ENCODE results near the gene DBNDD1.
A peak's percentile ranks its signal among the peaks of the same experiment; 100 is the strongest.

DBNDD1 gene

DNA sequence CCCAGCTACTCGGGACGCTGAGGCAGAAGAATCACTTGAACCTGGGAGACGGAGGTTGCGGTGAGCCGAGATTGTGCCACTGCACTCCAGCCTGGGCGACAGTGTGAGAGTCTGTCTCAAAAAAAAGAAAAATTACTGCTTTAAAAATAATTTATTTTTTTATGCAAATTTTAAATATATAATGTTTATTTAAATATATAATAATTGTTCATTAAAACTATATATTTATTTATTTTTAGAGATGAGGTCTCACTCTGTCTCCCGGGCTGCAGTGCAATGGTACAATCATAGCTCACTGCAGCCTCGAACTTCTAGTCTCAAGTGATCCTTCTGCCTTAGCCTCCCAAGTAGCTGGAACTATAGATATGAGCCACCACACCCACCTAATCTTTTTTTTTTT lies 15.2 kb upstream of the DBNDD1 start:
- DNase-seq = no peak

DNA sequence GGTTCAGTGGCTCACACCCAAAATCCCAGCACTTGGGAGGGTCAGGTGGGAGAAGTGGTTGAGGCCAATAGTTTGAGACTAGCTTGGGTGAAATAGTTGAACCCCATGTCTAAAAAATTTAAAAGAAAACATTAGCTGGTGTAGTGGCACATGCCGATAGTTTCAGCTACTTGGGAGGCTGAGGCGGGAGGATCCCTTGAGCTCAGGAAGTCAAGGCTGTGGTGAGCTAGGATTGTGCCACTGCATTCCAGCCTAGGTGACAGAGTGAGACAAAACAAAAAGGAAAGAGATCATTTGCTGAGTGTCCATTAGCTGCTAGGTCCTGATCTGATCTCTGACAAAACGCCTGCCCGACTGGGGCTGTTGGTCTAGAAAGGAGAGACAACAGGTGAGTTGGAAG lies 14.1 kb upstream of the DBNDD1 start:
- no peak for DNase-seq

DNA sequence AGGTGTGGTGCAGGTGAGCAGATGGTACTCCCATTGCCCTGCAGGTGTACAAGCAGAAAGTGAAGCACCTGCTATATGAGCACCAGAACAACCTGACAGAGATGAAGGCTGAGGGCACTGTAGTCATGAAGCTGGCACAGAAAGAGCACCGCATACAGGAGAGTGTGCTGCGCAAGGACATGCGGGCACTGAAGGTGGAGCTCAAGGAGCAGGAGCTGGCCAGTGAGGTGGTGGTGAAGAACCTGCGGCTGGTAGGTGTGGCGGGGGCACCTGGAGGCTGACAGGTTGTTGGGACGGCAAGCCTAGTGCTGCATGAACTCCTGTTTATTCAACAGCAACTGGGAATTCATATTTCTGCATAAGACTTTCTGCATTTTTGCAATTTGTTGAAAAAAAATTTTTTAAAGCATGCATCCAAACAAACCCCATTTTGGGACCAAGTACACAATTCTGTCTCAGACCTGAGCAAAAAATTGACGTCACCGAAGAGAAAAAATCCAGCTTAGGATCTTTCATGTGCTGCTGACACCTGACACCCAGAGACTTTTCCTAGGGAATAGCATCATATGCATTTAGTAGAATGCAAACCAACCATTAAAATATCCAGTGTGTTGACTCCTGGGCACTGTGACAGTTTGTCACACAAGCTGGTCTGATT lies 13.5 kb upstream of the DBNDD1 start:
- DNase-seq = no peak

DNA sequence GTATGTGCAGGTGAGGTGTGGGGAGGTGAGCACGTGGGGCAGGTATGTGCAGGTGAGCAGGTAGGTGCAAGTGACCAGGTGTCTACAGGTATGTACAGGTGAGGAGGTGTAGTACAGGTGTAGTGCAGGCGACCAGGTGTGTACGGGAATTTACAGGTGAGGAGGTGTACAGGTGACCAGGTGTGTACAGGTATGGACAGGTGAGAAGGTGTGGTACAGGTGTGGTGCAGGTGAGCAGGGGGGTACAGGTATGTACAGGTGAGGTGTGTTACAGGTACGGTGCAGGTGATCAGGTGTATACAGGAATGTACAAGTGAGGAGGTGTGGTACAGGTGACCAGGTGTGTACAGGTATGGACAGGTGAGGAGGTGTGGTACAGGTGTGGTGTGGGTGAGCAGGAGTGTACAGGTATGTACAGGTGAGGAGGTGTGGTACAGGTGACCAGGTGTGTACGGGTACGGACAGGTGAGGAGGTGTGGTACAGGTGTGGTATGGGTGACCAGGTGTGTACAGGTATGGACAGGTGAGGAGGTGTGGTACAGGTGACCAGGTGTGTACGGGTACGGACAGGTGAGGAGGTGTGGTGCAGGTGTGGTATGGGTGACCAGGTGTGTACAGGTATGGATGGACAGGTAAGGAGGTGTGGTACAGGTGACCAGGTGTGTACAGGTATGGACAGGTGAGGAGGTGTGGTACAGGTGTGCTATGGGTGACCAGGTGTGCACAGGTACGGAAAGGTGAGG lies 12.8 kb upstream of the DBNDD1 start:
- no peak for DNase-seq

DNA sequence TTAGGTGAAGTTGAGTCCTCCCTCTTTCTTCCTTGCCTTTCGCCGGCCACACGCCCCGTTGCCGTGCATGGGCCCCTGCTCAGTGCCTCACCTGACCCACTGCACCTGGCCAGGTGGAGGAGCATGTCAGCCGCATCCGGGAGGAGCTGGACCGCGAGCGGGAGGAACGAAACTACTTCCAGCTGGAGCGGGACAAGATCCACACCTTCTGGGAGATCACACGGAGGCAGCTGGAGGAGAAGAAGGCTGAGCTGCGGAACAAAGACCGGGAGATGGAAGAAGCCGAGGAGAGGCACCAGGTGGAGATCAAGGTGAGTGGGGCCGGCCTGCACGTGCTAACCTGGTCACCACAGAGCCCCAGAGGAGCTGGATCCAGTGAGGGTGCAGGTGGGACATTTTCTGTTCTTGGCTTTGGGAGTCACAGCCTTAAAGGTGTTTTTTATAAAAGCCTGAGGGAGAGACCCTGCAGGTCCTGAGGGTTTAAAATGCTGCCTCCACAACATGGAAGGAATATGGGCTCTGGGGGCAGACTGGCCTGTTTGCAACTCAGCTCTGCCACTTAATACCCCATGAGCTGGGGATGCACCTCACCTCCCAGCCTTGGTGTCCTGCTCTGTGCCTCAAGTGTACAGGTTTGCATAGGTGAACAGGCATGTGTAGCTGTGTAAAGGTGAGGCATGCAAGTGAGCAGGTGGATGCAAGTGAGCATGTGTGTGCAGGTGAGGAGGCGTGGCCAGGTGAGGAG lies 12.1 kb upstream of the DBNDD1 start:
- DNase-seq = no peak

DNA sequence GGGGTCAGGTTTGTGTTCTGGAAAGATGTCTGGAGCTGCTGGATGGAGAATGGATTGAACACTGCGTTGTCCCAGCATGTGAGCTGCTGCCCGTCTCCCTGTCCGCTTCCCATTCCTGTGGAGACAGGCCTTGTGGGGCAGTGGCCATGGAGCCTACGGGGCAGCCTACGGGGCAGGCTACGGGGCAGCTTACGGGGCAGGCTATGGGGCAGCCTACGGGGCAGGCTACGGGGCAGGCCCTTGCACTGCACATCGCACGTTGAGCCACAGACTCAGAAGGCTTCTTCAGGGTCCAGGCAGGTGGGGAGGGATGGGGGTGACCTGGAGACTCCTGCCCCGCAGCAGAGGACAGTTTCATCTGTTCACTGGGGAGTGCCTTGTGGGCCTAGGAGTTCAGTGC lies 9.7 kb upstream of the DBNDD1 start:
- no peak for DNase-seq

DNA sequence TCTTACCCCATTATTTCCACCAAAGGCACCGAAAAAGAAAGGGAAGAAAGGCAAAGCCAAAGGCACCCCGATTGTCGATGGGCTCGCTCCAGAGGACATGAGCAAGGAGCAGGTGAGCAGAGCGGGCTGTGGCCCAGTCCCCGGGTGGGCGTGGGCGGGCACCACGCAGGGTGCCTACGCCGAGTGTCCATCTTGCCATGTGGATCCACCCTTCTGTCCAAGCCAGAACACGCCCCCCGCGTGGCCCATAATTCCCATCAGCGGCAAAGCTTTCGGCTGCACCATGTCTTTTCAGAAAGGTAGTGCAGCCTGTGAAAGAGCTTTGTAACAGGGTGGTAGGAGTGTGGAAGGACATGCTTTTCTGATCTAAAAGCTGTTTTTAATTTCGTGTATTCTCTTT lies 8.4 kb upstream of the DBNDD1 start:
- DNase-seq = no peak

DNA sequence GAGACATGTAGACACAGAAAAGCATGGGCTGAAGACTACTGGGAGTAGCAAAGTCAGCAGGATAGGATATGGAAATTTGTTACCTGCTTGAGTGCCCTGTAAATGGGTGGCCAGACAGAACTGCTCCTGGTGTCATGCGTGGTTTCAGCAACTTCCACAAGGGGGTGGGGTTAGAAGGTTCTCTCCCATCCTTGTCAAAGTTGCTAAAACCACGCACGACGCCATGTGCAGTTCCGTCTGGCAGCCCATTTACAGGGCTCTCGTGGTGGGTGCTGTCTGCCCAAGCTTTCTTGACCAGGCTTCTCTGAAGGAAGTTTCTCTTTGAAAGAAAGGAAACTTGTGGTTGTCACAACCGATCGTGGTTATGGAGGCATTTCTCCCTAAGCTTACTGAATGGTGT lies 6.9 kb upstream of the DBNDD1 start:
- DNase-seq = peak; percentile 37

DNA sequence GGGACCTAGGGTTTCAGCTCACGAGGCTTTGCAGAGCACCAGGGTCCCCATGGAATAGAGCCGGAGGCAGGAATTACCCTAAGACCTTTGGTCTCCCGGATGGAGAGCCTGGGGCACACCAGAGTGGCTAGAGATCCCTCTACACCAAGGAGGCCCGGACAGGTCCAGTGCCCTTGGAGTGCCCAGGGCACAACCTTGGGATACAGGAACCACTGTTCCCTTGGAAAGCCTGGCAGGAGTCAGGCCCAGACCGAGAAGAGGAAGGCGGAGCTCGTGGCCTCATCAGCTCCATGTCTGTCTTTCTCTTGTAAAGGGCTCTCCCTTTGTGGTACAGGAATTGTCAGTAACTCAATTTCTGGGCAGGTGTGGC lies 3.8 kb upstream of the DBNDD1 start:
- no peak for DNase-seq

DNA sequence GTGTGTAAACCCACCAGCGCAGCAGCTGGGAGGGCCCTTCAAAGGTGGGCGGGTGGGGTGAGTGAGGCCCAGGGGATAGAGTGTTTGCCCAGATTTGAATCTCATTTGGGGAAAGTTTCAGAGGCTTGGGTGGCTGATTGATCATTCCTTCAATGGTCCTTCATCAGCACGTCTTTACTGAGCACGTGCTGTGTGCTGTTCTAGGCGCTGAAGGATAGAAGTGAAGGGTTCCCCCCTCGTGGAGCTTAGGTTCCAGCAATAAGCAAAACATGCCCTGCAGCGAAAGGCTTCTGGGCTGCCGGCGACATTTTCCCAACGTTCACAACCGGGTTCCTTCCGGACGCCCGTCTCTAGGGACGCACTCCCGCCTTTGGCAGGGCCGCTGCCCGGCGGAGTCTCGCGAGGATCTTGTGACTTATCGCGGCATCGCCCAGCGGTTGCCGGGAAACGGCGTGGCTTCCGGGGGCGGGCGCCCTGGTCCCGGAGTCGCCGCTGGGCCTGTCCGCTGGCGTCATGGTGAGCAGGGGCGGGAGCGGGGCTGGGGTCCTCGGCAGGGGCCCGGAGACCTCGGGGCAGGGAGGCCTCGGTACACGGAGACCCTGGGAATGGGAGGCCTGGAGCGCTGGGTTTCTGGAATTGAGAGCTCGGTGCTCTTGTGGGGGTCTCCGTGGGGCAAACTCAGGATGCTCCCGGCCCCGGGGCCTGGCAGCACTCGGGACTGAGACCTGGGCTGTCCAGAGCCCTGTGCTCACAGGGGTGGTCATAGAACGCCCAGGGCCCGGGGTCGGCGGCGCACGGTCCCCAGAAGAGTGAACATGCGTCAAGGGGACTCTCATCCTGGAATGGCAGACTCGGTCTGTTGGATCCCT lies 3.2 kb upstream of the DBNDD1 start:
- peak; percentile 77 for DNase-seq

DNA sequence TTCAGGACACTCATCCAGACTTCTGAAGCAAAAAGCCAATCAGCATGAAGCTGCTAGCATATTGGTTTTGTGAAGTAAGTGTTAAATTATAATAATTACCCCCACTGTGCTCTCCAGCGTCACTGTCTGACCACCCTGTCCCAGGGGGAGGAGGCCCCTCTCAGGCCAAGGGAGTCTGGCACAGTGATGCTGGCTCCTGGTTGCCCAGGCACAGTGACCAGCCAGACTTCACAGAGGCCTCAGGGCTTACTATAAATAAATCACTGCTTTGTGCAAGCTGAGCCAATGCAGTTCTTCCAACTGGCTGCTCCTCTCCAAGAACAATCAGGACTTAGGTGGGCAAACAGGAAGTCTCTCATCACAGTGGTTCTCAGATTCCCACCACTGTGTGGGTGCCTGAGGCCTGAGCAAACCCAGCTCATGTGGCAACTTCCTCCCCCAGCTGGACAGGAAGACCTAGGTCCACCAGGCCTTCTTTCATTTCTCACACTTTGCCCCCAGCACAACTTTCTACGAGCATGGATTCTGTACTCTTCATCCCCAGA lies 1.7 kb upstream of the DBNDD1 start:
- DNase-seq = no peak

DNA sequence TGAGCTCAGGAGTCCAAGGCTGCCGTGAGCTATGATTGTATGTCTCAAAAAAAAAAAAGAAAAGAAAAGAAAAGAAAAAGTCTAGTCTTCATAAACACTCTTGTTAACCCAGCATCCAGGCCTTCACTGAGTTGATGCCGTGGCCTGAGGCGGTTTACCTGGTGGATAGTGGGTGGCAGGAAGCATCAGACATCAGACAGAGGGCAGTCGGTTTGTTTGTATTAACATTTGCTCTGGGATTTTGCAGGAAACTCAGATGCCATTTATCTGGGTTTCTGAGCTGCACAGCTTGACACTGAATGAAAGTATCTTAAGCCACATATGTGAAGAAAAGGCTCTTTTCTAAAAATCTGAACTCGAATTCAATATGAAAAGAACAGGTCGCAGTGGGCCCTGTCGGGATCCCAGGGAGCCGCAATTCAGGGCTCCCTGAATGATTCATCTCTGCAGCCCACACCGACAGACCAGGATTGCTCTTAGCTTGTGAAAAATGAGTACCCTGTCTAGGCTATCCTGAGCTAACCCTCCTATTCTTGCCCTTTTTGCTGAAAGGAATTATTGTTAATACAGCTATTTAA lies 1.1 kb upstream of the DBNDD1 start:
- DNase-seq = no peak

DNA sequence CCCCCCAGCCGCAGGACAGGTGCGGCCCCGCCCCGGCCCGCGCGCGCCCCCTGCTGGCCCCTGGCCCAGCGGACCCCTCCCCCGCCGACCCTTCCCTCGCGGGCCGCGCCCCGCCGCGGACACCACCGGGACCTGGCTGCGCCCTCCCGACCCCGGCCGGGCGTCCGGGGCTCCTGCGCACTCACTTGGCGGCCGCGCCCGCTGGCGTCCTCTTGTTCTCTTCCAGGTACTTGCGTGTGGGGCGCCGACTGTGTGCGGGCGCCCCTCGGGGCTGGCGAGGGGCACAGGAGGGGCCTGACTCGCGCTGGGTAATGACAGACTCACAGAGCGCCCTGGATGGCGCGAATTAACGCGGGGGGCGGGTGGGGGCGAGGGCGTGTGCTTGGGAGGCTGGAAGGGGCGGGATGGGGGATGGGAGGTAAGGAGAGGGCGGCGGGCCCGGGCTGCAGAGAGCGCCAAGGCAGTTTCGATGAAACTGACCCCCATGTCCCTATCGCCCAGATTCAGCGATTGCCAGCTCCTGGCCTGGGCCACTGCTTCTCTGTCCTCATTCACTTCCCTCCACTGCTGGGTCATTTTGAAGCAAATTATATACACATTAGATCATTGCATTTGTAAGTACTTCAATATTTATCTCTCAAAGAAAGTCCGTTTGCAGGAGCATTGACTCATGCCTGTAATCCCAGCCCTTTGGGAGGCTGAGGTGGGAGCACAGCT lies 445 bp upstream of the DBNDD1 start:
- DNase-seq = no peak

DNA sequence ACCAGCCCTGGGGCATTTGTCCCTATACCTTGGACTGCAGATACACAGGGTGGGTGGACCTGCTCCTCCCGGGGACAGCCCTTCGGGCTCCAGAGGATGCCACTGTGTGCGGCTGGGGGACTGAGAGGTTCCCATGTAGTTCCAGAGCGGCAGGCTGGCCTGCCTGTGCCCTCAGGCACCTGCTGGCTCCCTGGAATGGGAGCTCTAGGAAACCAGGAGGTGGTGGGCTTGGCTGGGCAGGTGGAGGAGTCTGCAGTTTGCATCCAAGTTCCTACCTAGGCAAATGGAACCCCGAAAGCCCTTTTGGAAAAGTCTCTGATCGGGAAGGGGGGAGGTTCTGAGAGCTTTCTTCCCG lies 982 bp downstream of the DBNDD1 start:
- no peak for DNase-seq

DNA sequence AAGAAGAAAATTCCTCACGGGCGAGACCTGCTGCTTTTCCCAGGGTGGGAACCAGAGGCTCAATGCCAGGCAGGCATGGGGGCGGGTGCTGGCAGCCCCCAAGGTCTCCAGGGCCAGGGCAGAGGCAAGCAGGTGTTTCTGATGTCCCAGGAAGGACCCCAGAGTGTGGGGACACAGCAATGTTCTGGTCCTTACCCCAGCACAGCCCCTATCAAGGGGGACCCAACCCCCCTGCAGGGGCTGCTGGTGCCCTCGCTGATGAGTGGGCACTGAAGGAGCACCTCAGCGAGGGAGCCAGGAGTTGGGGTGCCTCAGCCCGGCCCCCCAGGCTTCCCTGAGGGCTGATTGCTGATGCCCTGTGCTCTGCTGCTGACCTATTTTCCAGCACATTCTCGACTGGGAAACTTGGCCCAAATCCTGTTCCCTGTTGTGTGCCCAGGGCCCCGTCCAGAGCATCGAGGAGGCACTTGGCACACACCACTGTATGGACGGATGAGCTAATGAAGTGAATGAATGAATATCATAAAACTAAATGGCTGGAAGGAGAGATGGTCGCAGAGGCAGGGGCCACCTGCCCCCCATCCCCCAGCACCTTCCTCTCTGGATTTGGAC lies 2.8 kb downstream of the DBNDD1 start:
- no peak for DNase-seq

DNA sequence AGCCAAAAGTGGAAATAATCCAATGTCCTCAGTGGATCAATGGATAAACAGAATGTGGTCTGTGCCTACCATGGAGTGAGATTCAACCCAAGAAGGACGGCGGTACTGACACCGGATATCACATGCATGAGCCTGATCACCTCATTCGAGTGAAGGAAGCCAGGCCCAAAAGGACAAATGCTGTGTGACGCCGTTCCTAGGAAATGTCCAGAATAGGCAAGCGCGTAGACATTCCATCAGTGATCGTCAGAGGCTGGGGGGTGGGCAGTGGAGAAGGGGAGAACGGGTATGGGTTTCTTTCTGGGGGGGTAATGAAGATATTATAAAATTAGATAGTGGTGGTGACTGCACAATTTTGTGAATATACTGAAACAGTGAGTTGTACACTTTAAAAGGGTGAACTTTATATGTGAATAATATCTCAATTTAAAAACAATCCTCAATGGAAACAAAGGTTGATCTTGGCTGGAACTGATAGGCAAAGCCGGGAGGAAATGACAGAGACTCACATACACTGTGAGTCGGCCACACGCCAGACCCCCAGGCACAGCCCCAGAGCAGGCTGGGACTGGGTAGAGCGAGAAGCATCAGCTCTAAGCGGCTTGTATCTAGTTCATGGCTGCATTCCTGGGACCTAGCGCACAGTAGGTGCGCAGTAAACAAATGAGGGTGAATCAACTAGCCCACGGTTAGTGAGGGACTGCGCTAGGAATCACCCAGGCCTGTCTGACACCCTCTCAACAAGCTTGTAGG lies 3.5 kb downstream of the DBNDD1 start:
- DNase-seq = no peak

DNA sequence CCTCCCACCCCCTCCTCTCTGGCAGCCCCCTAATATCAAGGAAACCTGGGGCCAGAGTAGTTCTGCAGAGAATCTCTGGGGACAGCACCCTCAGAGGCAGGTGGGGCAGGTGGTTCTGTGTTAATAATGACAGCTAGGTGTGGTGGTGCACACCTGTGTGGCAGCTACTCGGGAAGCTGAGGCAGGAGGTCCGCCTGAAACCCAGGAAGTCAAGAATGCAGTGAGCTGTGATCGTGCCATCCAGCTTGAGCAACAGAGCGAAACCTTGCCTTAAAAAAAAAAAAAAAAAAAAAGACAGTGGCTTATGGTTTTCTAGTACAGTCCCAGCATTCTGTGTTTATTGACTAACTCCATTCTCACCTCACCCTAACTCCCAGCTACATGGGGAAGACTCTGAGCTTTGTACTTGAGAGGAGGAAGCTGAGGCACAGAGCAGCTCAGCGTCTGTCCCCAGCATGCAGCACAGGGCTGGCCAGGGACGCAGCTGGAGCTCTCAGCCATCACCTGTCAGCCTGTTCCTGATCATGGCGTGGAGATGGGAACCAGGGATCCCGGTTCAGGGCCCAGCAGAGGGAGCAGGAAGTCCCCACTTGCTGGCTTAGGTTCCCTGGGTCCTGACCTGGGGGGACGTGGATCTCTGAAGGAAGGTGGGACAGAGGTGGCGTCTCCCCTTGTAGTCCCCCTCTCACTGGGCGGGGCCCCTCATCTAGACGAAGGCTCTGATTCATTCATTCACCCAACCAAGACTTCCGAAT lies 6.1 kb downstream of the DBNDD1 start:
- no peak for DNase-seq

DNA sequence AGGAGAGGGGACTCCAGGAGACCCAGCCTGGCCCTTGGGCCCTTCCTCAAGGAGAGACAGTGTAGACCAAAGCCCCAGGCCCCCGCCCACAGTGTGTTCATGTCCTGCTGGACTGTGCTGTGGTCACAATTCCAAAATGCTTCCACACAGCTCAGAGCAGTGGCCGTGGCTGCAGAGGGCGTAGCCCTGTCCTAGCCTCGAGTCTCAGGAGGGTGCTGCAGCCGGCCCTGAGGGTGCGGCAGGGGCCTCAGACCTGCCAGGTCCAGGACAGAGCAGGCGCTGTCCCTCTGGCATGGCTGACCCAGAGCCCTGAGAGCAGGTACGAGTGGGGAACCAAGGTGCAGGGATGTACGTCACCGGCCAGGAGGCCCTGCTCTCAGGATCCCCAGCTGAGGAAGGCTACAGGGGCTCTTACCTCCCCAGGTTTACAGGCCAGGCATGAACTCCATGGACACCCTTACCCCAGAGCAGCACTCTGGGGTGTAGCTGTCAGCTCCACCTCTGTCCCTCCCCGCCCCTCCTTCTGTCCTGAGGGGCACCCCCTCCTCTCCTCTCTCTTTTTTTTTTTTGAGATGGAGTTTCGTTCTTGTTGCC lies 7.3 kb downstream of the DBNDD1 start:
- no peak for DNase-seq

DNA sequence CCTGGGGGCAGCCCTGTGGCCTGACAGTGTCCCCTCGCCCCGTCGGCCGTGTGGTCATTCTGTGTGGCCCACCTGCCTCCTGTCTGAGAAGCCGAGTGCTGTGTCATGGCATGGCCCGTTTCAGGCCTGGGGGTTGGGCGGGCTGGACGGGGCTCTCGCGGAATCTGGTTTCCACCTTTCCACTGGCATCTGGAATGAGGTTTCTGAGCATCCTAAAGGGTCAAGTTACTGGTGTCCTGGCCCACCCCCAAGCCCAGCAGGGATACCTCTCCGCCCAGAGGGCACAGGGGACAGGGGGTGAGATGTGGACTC lies 7.8 kb downstream of the DBNDD1 start:
- no peak for DNase-seq

Data from KG1 (cell line).